Measurements from ENCODE around the gene CCDC107.

CCDC107 gene

DNA sequence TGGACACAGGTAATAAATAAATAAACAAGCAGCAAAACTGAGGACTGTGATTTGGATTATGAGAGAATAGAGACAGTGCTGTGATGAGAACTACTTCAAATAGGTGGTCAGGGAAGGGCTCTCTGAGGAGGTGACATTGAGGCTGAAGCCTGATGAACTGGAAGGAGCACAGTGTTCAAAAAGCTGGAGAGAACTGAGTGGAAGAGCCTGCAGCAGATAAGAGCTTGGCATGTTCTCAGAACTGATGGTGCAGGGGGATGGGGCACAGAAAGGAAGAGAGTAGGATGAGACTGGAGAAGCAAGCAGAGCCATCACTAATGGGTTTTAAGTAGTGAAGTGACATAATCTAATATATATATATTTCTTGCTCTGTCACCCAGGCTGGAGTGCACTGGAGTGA, 42.9 kb downstream of the CCDC107 start:
- Histone ChIP-seq H3K4me2 (ENCODE audit: low read length) (no peak overlapping the region), H3K27me3 (ENCODE audit: insufficient read depth, low read length, poor library complexity) (no peaks in the 10 kb centered on the region), H3K4me1 (ENCODE audit: control insufficient read depth, low read depth, low read length) (no peaks in the 10 kb centered on the region), H2AK5ac (ENCODE audit: low read length) (no peak overlapping the region), H3K23ac (ENCODE audit: low read length) (no peak overlapping the region), H2BK5ac (ENCODE audit: low read length) (no peak overlapping the region), H3K9ac (ENCODE audit: low read length) (no peak overlapping the region), H3K4me3 (ENCODE audit: low read length) (no peak overlapping the region), H2BK120ac (ENCODE audit: low read depth, low read length) (no peak overlapping the region), H3K27ac (ENCODE audit: low read depth, low read length) (no peak overlapping the region), H3K36me3 (ENCODE audit: control insufficient read depth, insufficient read depth, low read length) (peaks cover 54% of the 10 kb centered on the region), H2BK15ac (replicated peaks; ENCODE audit: low read depth) (no peak overlapping the region), H3K18ac (ENCODE audit: low read length) (no peak overlapping the region), H3K79me1 (ENCODE audit: low read length) (no peaks in the 10 kb centered on the region), H4K5ac (ENCODE audit: low read length) (no peak overlapping the region), H3K4ac (ENCODE audit: low read depth, low read length) (no peak overlapping the region), H4K8ac (ENCODE audit: low read depth, low read length) (no peak overlapping the region), H3K56ac (ENCODE audit: low read length) (no peak overlapping the region), H3K79me2 (ENCODE audit: control insufficient read depth, insufficient read depth, low read length) (no peaks in the 10 kb centered on the region)
- DNase-seq: no peak

DNA sequence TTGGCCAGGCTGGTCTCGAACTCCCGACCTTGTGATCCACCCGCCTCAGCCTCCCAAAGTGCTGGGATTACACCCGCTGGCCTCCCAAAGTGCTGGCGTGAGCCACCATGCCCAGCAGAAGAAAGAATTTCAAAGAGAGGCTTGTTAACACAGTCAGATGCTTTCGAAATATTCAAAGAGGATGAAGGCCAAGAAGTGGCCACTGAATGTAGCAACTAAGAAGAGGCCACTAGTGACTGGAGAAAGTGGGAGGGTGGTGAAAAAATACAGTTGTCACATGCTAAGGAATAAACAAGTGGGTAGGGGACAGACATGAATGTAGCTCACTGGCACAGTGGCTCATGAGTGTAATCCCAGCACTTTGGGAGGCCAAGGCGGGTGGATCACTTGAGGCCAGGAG, 44.6 kb downstream of the CCDC107 start:
- Histone ChIP-seq H2BK5ac (ENCODE audit: low read length) (no peak overlapping the region), H3K79me1 (ENCODE audit: low read length) (no peaks in the 10 kb centered on the region), H3K18ac (ENCODE audit: low read length) (no peak overlapping the region), H4K8ac (ENCODE audit: low read depth, low read length) (no peak overlapping the region), H2AK5ac (ENCODE audit: low read length) (no peak overlapping the region), H3K27ac (ENCODE audit: low read depth, low read length) (no peak overlapping the region), H2BK15ac (replicated peaks; ENCODE audit: low read depth) (no peak overlapping the region), H2BK120ac (ENCODE audit: low read depth, low read length) (no peak overlapping the region), H3K4me2 (ENCODE audit: low read length) (no peak overlapping the region), H3K56ac (ENCODE audit: low read length) (no peak overlapping the region), H3K79me2 (ENCODE audit: control insufficient read depth, insufficient read depth, low read length) (no peaks in the 10 kb centered on the region), H3K9ac (ENCODE audit: low read length) (no peak overlapping the region), H3K4me3 (ENCODE audit: low read length) (no peak overlapping the region), H4K5ac (ENCODE audit: low read length) (no peak overlapping the region), H3K27me3 (ENCODE audit: insufficient read depth, low read length, poor library complexity) (no peaks in the 10 kb centered on the region), H3K4ac (ENCODE audit: low read depth, low read length) (no peak overlapping the region), H3K23ac (ENCODE audit: low read length) (no peak overlapping the region), H3K4me1 (ENCODE audit: control insufficient read depth, low read depth, low read length) (no peaks in the 10 kb centered on the region), H3K36me3 (ENCODE audit: control insufficient read depth, insufficient read depth, low read length) (peaks cover 58% of the 10 kb centered on the region)
- DNase-seq: no peak
- no CpG with 5 or more reads among the region's 7 CpGs for WGBS (ENCODE audit: extremely low coverage, insufficient coverage, low lambda C conversion rate)

DNA sequence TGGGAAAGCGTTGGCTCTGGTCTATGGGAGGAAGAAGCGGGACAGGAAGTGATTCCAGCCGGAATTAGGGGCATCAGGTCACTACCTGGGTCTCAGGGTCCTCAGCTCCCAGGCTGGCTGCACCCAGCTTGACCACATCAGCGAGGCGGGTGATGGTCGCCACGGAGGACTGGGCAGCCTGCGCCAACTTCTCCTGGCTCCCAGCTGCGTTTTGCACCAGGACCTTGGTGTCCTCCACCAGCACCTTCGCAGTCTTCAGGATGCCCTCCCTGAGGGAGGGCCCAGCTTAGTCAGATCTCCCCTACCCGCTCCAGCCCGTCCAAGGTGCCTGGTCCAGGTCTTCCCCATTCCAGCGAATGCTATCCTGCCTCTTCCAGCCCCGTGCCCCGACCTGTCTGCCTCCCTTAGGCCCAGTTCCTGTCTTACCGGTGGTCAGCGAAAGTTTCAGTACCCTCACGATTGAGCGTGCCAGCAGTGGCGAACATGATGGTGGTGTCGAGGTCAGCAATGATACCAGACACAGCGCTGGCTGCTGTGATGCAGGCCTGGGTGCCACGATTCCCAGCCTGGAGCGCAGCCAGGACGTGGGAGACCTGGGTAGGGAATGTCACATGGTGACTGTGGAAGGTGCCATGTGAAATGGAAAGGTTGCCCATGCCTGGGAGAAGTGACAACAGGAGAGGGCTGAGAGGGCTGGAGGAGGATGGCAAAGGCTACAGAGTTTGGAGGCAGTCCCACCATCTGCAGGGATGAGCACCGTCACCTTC, 46.0 kb downstream of the CCDC107 start:
- Histone ChIP-seq H3K4ac (ENCODE audit: low read depth, low read length) (no peak overlapping the region), H2AK5ac (ENCODE audit: low read length) (no peak overlapping the region), H3K27me3 (ENCODE audit: insufficient read depth, low read length, poor library complexity) (no peaks in the 10 kb centered on the region), H3K79me2 (ENCODE audit: control insufficient read depth, insufficient read depth, low read length) (no peaks in the 10 kb centered on the region), H2BK5ac (ENCODE audit: low read length) (no peak overlapping the region), H2BK120ac (ENCODE audit: low read depth, low read length) (no peak overlapping the region), H3K56ac (ENCODE audit: low read length) (no peak overlapping the region), H3K4me3 (ENCODE audit: low read length) (no peak overlapping the region), H3K36me3 (ENCODE audit: control insufficient read depth, insufficient read depth, low read length) (peaks cover 53% of the 10 kb centered on the region), H2BK15ac (replicated peaks; ENCODE audit: low read depth) (no peak overlapping the region), H3K27ac (ENCODE audit: low read depth, low read length) (no peak overlapping the region), H4K8ac (ENCODE audit: low read depth, low read length) (no peak overlapping the region), H3K4me1 (ENCODE audit: control insufficient read depth, low read depth, low read length) (no peaks in the 10 kb centered on the region), H3K9ac (ENCODE audit: low read length) (no peak overlapping the region), H3K18ac (ENCODE audit: low read length) (no peak overlapping the region), H3K79me1 (ENCODE audit: low read length) (no peaks in the 10 kb centered on the region), H3K23ac (ENCODE audit: low read length) (no peak overlapping the region), H3K4me2 (ENCODE audit: low read length) (no peak overlapping the region), H4K5ac (ENCODE audit: low read length) (no peak overlapping the region)
- no peak for DNase-seq
- no CpG with 5 or more reads among the region's 26 CpGs for WGBS (ENCODE audit: extremely low coverage, insufficient coverage, low lambda C conversion rate)

DNA sequence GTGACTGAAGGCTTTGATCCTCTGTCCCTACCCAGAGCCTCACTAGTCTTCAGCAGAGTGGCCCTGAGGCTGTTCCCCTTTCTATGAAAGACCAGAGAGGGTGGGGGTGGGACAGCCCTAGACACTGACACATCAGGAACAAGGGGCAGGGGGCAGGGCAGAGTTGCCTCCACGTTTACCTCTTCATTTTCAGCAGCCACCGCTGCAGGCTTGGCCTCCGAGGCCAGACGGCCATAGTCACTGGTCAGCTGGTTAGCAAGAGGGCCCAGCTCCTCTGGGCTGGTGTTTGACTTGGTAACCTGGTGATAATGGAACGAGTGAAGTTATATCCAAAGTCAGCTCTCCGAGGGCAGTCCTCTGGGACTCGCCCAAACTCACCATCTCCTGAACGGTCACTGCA, 47.3 kb downstream of the CCDC107 start:
- no peak overlapping the region for H3K56ac ChIP-seq (ENCODE audit: low read length)
- H3K9ac ChIP-seq (ENCODE audit: low read length): no peak overlapping the region
- H3K36me3 ChIP-seq (ENCODE audit: control insufficient read depth, insufficient read depth, low read length): peaks cover 47% of the 10 kb centered on the region
- H3K4me1 ChIP-seq (ENCODE audit: control insufficient read depth, low read depth, low read length): no peaks in the 10 kb centered on the region
- no peak overlapping the region for H3K18ac ChIP-seq (ENCODE audit: low read length)
- WGBS (ENCODE audit: extremely low coverage, insufficient coverage, low lambda C conversion rate): no CpG with 5 or more reads among the region's 8 CpGs
- no peaks in the 10 kb centered on the region for H3K79me1 ChIP-seq (ENCODE audit: low read length)
- H4K5ac ChIP-seq (ENCODE audit: low read length): no peak overlapping the region
- no peak for DNase-seq
- no peak overlapping the region for H3K4me3 ChIP-seq (ENCODE audit: low read length)
- H3K27me3 ChIP-seq (ENCODE audit: insufficient read depth, low read length, poor library complexity): no peaks in the 10 kb centered on the region
- H3K27ac ChIP-seq (ENCODE audit: low read depth, low read length): no peak overlapping the region
- H2BK15ac ChIP-seq (replicated peaks; ENCODE audit: low read depth): no peak overlapping the region
- no peak overlapping the region for H3K4me2 ChIP-seq (ENCODE audit: low read length)
- H2BK120ac ChIP-seq (ENCODE audit: low read depth, low read length): no peak overlapping the region
- H3K23ac ChIP-seq (ENCODE audit: low read length): no peak overlapping the region
- no peak overlapping the region for H3K4ac ChIP-seq (ENCODE audit: low read depth, low read length)
- H2BK5ac ChIP-seq (ENCODE audit: low read length): no peak overlapping the region
- no peak overlapping the region for H2AK5ac ChIP-seq (ENCODE audit: low read length)
- H4K8ac ChIP-seq (ENCODE audit: low read depth, low read length): no peak overlapping the region
- H3K79me2 ChIP-seq (ENCODE audit: control insufficient read depth, insufficient read depth, low read length): no peaks in the 10 kb centered on the region

DNA sequence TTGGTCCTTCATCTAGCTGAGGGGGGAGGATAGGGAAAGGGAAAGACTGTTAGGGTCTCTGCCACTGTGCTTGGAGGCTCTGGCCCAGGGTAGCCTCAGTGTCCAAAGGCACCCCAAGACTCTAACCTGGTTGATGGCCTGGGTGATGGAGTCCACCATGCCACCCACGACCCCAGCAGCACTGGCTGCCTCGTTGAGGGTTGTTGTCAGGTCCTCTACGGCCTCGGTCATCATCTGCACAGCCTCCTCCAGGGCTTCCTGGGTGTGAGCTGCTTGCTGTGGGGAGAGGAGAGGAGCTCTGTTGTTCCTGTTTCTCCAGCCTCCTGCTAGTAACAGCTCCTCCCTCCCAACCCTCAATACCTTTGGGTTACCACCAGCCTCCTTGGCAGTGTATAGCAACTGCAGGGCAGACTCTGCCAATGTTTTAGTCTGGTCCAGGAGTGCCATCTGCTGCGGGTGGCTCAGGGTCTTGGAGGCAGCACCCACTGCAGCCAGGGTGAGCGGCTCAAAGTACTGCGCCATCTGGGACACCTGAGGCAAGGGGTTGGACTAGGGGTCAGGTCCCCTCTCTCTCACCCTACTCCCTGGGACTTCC, 47.8 kb downstream of the CCDC107 start:
- H2AK5ac ChIP-seq (ENCODE audit: low read length): no peak overlapping the region
- peaks cover 47% of the 10 kb centered on the region for H3K36me3 ChIP-seq (ENCODE audit: control insufficient read depth, insufficient read depth, low read length)
- H3K4me3 ChIP-seq (ENCODE audit: low read length): no peak overlapping the region
- no peak overlapping the region for H4K8ac ChIP-seq (ENCODE audit: low read depth, low read length)
- no peak overlapping the region for H3K27ac ChIP-seq (ENCODE audit: low read depth, low read length)
- no peak overlapping the region for H3K4me2 ChIP-seq (ENCODE audit: low read length)
- H3K4ac ChIP-seq (ENCODE audit: low read depth, low read length): no peak overlapping the region
- no peaks in the 10 kb centered on the region for H3K4me1 ChIP-seq (ENCODE audit: control insufficient read depth, low read depth, low read length)
- H3K79me1 ChIP-seq (ENCODE audit: low read length): no peaks in the 10 kb centered on the region
- H3K27me3 ChIP-seq (ENCODE audit: insufficient read depth, low read length, poor library complexity): no peaks in the 10 kb centered on the region
- H2BK15ac ChIP-seq (replicated peaks; ENCODE audit: low read depth): no peak overlapping the region
- no peak overlapping the region for H3K9ac ChIP-seq (ENCODE audit: low read length)
- no peaks in the 10 kb centered on the region for H3K79me2 ChIP-seq (ENCODE audit: control insufficient read depth, insufficient read depth, low read length)
- no peak overlapping the region for H2BK5ac ChIP-seq (ENCODE audit: low read length)
- H3K18ac ChIP-seq (ENCODE audit: low read length): no peak overlapping the region
- H4K5ac ChIP-seq (ENCODE audit: low read length): no peak overlapping the region
- no peak for DNase-seq
- WGBS (ENCODE audit: extremely low coverage, insufficient coverage, low lambda C conversion rate): no CpG with 5 or more reads among the region's 7 CpGs
- no peak overlapping the region for H3K23ac ChIP-seq (ENCODE audit: low read length)
- H2BK120ac ChIP-seq (ENCODE audit: low read depth, low read length): no peak overlapping the region
- no peak overlapping the region for H3K56ac ChIP-seq (ENCODE audit: low read length)

DNA sequence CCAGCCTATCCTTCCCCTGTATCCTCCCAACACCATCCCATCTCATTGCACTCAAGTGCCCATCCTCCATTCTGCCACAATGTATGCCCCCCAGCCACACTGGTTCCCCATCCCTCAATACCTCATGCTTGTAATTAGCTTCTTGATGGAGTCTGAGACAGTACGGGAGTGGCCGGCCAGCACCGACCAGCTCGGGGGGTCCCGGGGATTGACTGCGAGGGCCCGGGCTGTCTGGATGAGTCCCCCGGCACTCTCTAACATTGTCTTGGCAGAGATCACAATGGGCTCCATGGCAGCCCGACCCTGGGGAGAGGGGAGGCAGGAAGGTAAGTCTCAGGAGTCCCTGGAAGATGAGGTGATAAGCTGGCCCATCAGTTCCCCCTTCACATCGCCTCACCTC, 48.9 kb downstream of the CCDC107 start:
- H2AK5ac ChIP-seq (ENCODE audit: low read length): no peak overlapping the region
- no peak overlapping the region for H3K23ac ChIP-seq (ENCODE audit: low read length)
- no peak overlapping the region for H3K56ac ChIP-seq (ENCODE audit: low read length)
- no peak overlapping the region for H3K4ac ChIP-seq (ENCODE audit: low read depth, low read length)
- H3K27ac ChIP-seq (ENCODE audit: low read depth, low read length): no peak overlapping the region
- no peak overlapping the region for H3K4me2 ChIP-seq (ENCODE audit: low read length)
- peaks cover 46% of the 10 kb centered on the region for H3K36me3 ChIP-seq (ENCODE audit: control insufficient read depth, insufficient read depth, low read length)
- no peak overlapping the region for H3K4me3 ChIP-seq (ENCODE audit: low read length)
- H3K79me2 ChIP-seq (ENCODE audit: control insufficient read depth, insufficient read depth, low read length): no peaks in the 10 kb centered on the region
- H2BK5ac ChIP-seq (ENCODE audit: low read length): no peak overlapping the region
- H3K79me1 ChIP-seq (ENCODE audit: low read length): no peaks in the 10 kb centered on the region
- no peaks in the 10 kb centered on the region for H3K4me1 ChIP-seq (ENCODE audit: control insufficient read depth, low read depth, low read length)
- H3K9ac ChIP-seq (ENCODE audit: low read length): no peak overlapping the region
- H2BK120ac ChIP-seq (ENCODE audit: low read depth, low read length): no peak overlapping the region
- WGBS (ENCODE audit: extremely low coverage, insufficient coverage, low lambda C conversion rate): no CpG with 5 or more reads among the region's 10 CpGs
- DNase-seq: no peak
- no peak overlapping the region for H4K5ac ChIP-seq (ENCODE audit: low read length)
- no peak overlapping the region for H2BK15ac ChIP-seq (replicated peaks; ENCODE audit: low read depth)
- H3K18ac ChIP-seq (ENCODE audit: low read length): no peak overlapping the region
- H3K27me3 ChIP-seq (ENCODE audit: insufficient read depth, low read length, poor library complexity): no peaks in the 10 kb centered on the region
- no peak overlapping the region for H4K8ac ChIP-seq (ENCODE audit: low read depth, low read length)
